HepG2 (cell line): ENCODE data around the gene SLC35G2. TPM values are rescaled to one million over a fixed set of nuclear protein-coding genes. Genes with fewer than 3 reads are reported as not detected.

ENCODE experiments used
- ATAD3A ChIP-seq: sonication (generic); formaldehyde crosslinking; IDR thresholded peaks from 2 replicates; pipeline ENCODE4 v1.4.0; 2020; ENCODE audit warnings: missing genetic modification reagents
- ESRRA ChIP-seq: sonication (generic); formaldehyde crosslinking; IDR thresholded peaks from 2 replicates; pipeline ENCODE4 v1.5.1; 2020; ENCODE audit warnings: mild to moderate bottlenecking, low read depth, missing genetic modification reagents
- NR1H2 ChIP-seq: sonication (generic); formaldehyde crosslinking; IDR thresholded peaks from 2 replicates; pipeline ENCODE4 v1.8.1; 2022; ENCODE audit warnings: low read depth, missing genetic modification reagents, borderline replicate concordance
- ZFP90 ChIP-seq: sonication (generic); formaldehyde crosslinking; IDR thresholded peaks from 2 replicates; pipeline ENCODE4 v1.8.0; 2022; ENCODE audit warnings: missing genetic modification reagents, mild to moderate bottlenecking, inconsistent platforms, borderline replicate concordance
- ZNF136 ChIP-seq: sonication (generic); formaldehyde crosslinking; IDR thresholded peaks from 2 replicates; pipeline ENCODE4 v1.8.1; 2022; ENCODE audit warnings: low read depth, mild to moderate bottlenecking, moderate library complexity, missing genetic modification reagents
- ZNF557 ChIP-seq: sonication (generic); formaldehyde crosslinking; IDR thresholded peaks from 2 replicates; pipeline ENCODE4 v1.4.0; 2020; ENCODE audit warnings: missing genetic modification reagents
- ZNF772 ChIP-seq: sonication (generic); formaldehyde crosslinking; IDR thresholded peaks from 2 replicates; pipeline ENCODE4 v1.5.0; 2020; ENCODE audit warnings: mild to moderate bottlenecking, missing genetic modification reagents
- polyA plus RNA-seq, 8 experiments: library from polyadenylated mRNA; depleted of rRNA in 3 of 8; stranded (reverse) in 7 of 8; unstranded in 1 of 8; fragments of >200 nt; fragmentation: Illumina TruSeq in 4 of 8; extraction: Trizol in 4 of 8; gene quantifications; 2 replicates each; pipeline versions ENCODE4 v1.2.1 to v1.2.3, GENCODE V29; 2011 to 2016; ENCODE audit warnings: low read depth in 4 of 8, missing spikeins in 1 of 8, mixed read lengths in 1 of 8; ENCODE audit not compliant: insufficient read depth in 1 of 8
- total RNA-seq, 5 experiments: library from RNA; depleted of rRNA; stranded (reverse); fragments of >200 nt; fragmentation: Illumina TruSeq; extraction: Trizol; gene quantifications; 2 replicates each; pipeline ENCODE4 v1.2.3, GENCODE V29; 2016; ENCODE audit warnings: low read depth in 1 of 5
- TF ChIP-seq, protein P1 (sequence below): IDR thresholded peaks from 2 replicates; pipeline ENCODE4 v1.6.1; 2016; ENCODE audit warnings: low read depth, missing genetic modification reagents, missing compliant biosample characterization
- TF ChIP-seq, protein P2 (sequence below): sonication (generic); formaldehyde crosslinking; IDR thresholded peaks from 2 replicates; pipeline ENCODE4 v1.4.0; 2020; ENCODE audit warnings: missing genetic modification reagents, borderline replicate concordance
- TF ChIP-seq, protein P3 (sequence below): IDR thresholded peaks from 2 replicates; pipeline ENCODE4 v1.6.1; 2016; ENCODE audit warnings: mild to moderate bottlenecking, missing biosample characterization, missing genetic modification reagents
- TF ChIP-seq, protein P4 (sequence below): sonication (generic); formaldehyde crosslinking; IDR thresholded peaks from 2 replicates; pipeline ENCODE4 v1.5.0; 2020; ENCODE audit warnings: missing genetic modification reagents
- TF ChIP-seq, protein P5 (sequence below): IDR thresholded peaks from 2 replicates; pipeline ENCODE4 v1.6.1; 2016; ENCODE audit warnings: control low read depth

SLC35G2 gene
- total and polyA plus RNA-seq, 2 of the 13 experiments (the other 11 are each of a cell fraction or from before 2014, with no cell fraction given), result 7.6 to 10.3 TPM

DNA sequence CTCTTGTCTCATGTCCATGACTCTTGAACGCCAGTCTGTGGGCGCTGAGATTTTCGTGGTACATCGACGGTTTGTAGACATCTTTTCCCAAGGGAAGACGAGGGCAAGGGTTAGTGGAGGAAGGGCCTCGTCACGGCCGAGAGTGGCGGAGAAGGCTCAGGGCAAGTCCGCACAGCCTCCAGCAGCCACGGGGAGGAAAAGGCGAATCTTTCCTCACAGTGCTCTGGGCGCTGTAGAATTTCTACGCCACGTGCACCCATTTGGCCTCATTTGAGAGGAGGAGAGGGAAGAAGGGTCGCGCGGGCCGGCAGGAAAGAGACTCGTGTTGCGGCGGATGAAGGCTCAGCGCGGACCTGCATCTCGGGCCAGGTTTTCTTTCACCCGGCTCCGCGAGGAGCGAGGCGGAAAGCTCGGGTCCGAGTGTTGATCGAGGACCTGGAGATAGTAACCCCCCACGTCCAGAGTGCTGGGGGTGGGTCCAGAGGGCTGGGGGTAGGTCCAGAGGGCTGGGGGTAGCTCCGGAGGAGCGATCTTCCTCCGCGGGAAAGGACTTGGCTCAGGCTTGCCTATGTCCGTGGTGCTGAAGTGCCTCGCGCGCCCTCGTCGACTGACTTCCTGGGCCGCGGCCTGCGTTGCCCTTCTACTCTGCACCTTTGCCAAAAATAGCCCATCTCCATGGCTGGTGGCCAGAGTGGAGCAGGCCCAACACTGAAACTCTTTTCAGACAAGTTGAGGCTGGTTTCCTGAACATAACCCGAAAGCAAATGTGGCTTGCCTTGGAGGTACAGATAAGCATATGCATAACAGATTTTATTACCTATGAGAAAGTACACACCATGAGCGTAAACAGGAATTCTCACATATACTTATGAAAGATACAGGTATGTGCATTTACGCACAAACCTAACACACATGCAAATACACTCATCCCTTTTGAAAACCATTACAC, 1.1 kb downstream of the SLC35G2 start (continued):
- TF ChIP-seq, protein P1, sequence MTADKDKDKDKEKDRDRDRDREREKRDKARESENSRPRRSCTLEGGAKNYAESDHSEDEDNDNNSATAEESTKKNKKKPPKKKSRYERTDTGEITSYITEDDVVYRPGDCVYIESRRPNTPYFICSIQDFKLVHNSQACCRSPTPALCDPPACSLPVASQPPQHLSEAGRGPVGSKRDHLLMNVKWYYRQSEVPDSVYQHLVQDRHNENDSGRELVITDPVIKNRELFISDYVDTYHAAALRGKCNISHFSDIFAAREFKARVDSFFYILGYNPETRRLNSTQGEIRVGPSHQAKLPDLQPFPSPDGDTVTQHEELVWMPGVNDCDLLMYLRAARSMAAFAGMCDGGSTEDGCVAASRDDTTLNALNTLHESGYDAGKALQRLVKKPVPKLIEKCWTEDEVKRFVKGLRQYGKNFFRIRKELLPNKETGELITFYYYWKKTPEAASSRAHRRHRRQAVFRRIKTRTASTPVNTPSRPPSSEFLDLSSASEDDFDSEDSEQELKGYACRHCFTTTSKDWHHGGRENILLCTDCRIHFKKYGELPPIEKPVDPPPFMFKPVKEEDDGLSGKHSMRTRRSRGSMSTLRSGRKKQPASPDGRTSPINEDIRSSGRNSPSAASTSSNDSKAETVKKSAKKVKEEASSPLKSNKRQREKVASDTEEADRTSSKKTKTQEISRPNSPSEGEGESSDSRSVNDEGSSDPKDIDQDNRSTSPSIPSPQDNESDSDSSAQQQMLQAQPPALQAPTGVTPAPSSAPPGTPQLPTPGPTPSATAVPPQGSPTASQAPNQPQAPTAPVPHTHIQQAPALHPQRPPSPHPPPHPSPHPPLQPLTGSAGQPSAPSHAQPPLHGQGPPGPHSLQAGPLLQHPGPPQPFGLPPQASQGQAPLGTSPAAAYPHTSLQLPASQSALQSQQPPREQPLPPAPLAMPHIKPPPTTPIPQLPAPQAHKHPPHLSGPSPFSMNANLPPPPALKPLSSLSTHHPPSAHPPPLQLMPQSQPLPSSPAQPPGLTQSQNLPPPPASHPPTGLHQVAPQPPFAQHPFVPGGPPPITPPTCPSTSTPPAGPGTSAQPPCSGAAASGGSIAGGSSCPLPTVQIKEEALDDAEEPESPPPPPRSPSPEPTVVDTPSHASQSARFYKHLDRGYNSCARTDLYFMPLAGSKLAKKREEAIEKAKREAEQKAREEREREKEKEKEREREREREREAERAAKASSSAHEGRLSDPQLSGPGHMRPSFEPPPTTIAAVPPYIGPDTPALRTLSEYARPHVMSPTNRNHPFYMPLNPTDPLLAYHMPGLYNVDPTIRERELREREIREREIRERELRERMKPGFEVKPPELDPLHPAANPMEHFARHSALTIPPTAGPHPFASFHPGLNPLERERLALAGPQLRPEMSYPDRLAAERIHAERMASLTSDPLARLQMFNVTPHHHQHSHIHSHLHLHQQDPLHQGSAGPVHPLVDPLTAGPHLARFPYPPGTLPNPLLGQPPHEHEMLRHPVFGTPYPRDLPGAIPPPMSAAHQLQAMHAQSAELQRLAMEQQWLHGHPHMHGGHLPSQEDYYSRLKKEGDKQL (CRISPR knock-in tag), result no peak
- TF ChIP-seq, protein P2, sequence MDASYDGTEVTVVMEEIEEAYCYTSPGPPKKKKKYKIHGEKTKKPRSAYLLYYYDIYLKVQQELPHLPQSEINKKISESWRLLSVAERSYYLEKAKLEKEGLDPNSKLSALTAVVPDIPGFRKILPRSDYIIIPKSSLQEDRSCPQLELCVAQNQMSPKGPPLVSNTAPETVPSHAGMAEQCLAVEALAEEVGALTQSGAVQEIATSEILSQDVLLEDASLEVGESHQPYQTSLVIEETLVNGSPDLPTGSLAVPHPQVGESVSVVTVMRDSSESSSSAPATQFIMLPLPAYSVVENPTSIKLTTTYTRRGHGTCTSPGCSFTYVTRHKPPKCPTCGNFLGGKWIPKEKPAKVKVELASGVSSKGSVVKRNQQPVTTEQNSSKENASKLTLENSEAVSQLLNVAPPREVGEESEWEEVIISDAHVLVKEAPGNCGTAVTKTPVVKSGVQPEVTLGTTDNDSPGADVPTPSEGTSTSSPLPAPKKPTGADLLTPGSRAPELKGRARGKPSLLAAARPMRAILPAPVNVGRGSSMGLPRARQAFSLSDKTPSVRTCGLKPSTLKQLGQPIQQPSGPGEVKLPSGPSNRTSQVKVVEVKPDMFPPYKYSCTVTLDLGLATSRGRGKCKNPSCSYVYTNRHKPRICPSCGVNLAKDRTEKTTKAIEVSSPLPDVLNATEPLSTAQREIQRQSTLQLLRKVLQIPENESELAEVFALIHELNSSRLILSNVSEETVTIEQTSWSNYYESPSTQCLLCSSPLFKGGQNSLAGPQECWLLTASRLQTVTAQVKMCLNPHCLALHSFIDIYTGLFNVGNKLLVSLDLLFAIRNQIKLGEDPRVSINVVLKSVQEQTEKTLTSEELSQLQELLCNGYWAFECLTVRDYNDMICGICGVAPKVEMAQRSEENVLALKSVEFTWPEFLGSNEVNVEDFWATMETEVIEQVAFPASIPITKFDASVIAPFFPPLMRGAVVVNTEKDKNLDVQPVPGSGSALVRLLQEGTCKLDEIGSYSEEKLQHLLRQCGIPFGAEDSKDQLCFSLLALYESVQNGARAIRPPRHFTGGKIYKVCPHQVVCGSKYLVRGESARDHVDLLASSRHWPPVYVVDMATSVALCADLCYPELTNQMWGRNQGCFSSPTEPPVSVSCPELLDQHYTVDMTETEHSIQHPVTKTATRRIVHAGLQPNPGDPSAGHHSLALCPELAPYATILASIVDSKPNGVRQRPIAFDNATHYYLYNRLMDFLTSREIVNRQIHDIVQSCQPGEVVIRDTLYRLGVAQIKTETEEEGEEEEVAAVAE, result no peak
- TF ChIP-seq ATAD3A (CRISPR knock-in tag) (no peak), ZNF772 (0 out of 2 replicates have a peak, but pooled peaks have one; percentile 70), ZNF557 (CRISPR knock-in tag) (0 out of 2 replicates have a peak, but pooled peaks have one; percentile 72), NR1H2 (CRISPR knock-in tag) (no peak), ESRRA (CRISPR knock-in tag) (no peak), ZNF136 (CRISPR knock-in tag) (no peak), ZFP90 (CRISPR knock-in tag) (no peak)
- TF ChIP-seq, protein P3, sequence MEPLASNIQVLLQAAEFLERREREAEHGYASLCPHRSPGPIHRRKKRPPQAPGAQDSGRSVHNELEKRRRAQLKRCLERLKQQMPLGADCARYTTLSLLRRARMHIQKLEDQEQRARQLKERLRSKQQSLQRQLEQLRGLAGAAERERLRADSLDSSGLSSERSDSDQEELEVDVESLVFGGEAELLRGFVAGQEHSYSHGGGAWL, result peak; percentile 74; the same call in 1 of the 2 replicates
- TF ChIP-seq, protein P4, sequence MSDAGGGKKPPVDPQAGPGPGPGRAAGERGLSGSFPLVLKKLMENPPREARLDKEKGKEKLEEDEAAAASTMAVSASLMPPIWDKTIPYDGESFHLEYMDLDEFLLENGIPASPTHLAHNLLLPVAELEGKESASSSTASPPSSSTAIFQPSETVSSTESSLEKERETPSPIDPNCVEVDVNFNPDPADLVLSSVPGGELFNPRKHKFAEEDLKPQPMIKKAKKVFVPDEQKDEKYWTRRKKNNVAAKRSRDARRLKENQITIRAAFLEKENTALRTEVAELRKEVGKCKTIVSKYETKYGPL (CRISPR knock-in tag), result no peak
- TF ChIP-seq, protein P5, sequence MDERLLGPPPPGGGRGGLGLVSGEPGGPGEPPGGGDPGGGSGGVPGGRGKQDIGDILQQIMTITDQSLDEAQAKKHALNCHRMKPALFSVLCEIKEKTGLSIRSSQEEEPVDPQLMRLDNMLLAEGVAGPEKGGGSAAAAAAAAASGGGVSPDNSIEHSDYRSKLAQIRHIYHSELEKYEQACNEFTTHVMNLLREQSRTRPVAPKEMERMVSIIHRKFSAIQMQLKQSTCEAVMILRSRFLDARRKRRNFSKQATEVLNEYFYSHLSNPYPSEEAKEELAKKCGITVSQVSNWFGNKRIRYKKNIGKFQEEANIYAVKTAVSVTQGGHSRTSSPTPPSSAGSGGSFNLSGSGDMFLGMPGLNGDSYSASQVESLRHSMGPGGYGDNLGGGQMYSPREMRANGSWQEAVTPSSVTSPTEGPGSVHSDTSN, result no peak
